SK-N-SH treated with all-trans-retinoic acid at 6 μM for 48 hours (cell line): ENCODE measurements around the gene CD59.
A peak's percentile ranks its signal among the peaks of the same experiment; 100 is the strongest.

Experiments
- ATAC-seq: fragments of 200-7000 bp; cut with Tn5 transposase; 3 replicates; pipeline ENCODE4 v1.9.1; 2020; ENCODE audit warnings: mild to moderate bottlenecking, moderate library complexity
- ARNTL ChIP-seq: fragments of 450-650 bp; formaldehyde crosslinking; IDR thresholded peaks from 2 replicates; pipeline ENCODE4 v1.5.0; 2020; ENCODE audit warnings: low read depth, mild to moderate bottlenecking, moderate library complexity, borderline replicate concordance
- BACH2 ChIP-seq: fragments of 250-450 bp; sonication (Bioruptor Pico); IDR thresholded peaks from 2 replicates; pipeline ENCODE4 v1.9.0; 2021; ENCODE audit warnings: mild to moderate bottlenecking, borderline replicate concordance
- CSDC2 ChIP-seq: fragments of 250-450 bp; sonication (Bioruptor Pico); IDR thresholded peaks from 2 replicates; pipeline ENCODE4 v1.5.0; 2020; ENCODE audit warnings: mild to moderate bottlenecking, moderate library complexity
- ESRRG ChIP-seq: fragments of 250-450 bp; sonication (Bioruptor Pico); IDR thresholded peaks from 2 replicates; pipeline ENCODE4 v1.6.1; 2021; ENCODE audit warnings: mild to moderate bottlenecking
- GLIS3 ChIP-seq: fragments of 250-450 bp; sonication (Bioruptor Pico); IDR thresholded peaks from 2 replicates; pipeline ENCODE4 v1.5.0; 2020; ENCODE audit warnings: mild to moderate bottlenecking, moderate library complexity
- ISL1 ChIP-seq: fragments of 250-450 bp; sonication (Bioruptor Pico); IDR thresholded peaks from 2 replicates; pipeline ENCODE4 v2.1.2; 2022; ENCODE audit warnings: mild to moderate bottlenecking, moderate library complexity
- OSR1 ChIP-seq: fragments of 250-450 bp; sonication (Bioruptor Pico); IDR thresholded peaks from 2 replicates; pipeline ENCODE4 v1.8.0; 2022; ENCODE audit warnings: moderate library complexity, mild to moderate bottlenecking, inconsistent platforms
- PPARA ChIP-seq: fragments of 250-450 bp; sonication (Bioruptor Pico); IDR thresholded peaks from 2 replicates; pipeline ENCODE4 v1.5.0; 2020; ENCODE audit warnings: mild to moderate bottlenecking, borderline replicate concordance
- RARB ChIP-seq: fragments of 250-450 bp; sonication (Bioruptor Pico); IDR thresholded peaks from 2 replicates; pipeline ENCODE4 v1.8.0; 2021; ENCODE audit warnings: mild to moderate bottlenecking, moderate library complexity
- SNAI2 ChIP-seq: fragments of 250-450 bp; sonication (Bioruptor Pico); IDR thresholded peaks from 2 replicates; pipeline ENCODE4 v1.5.0; 2020; ENCODE audit warnings: mild to moderate bottlenecking, moderate library complexity
- TCF4 ChIP-seq: fragments of 250-450 bp; sonication (Bioruptor Pico); IDR thresholded peaks from 2 replicates; pipeline ENCODE4 v1.8.0; 2021; ENCODE audit warnings: mild to moderate bottlenecking, moderate library complexity, borderline replicate concordance
- TOX ChIP-seq: fragments of 250-450 bp; sonication (Bioruptor Pico); IDR thresholded peaks from 2 replicates; pipeline ENCODE4 v1.8.0; 2021; ENCODE audit warnings: mild to moderate bottlenecking, moderate library complexity, borderline replicate concordance
- ZC3H10 ChIP-seq: fragments of 250-450 bp; sonication (Bioruptor Pico); IDR thresholded peaks from 2 replicates; pipeline ENCODE4 v1.5.1; 2021; ENCODE audit warnings: mild to moderate bottlenecking, moderate library complexity
- ZFP30 ChIP-seq: fragments of 450-650 bp; formaldehyde crosslinking; IDR thresholded peaks from 2 replicates; pipeline ENCODE4 v1.5.0; 2022; ENCODE audit warnings: mild to moderate bottlenecking, moderate library complexity
- ZNF565 ChIP-seq: fragments of 450-650 bp; formaldehyde crosslinking; conservative IDR thresholded peaks from 2 replicates; pipeline ENCODE4 v1.5.0; 2020; ENCODE audit warnings: low read depth, mild to moderate bottlenecking, moderate library complexity
- ZNF8 ChIP-seq: fragments of 450-650 bp; formaldehyde crosslinking; IDR thresholded peaks from 2 replicates; pipeline ENCODE4 v1.5.0; 2020; ENCODE audit warnings: mild to moderate bottlenecking, moderate library complexity
- TF ChIP-seq, protein P1 (sequence below): fragments of 250-450 bp; sonication (Bioruptor Pico); IDR thresholded peaks from 2 replicates; pipeline ENCODE4 v1.8.0; 2020; ENCODE audit warnings: mild to moderate bottlenecking, moderate library complexity, borderline replicate concordance
- TF ChIP-seq, protein P2 (sequence below): fragments of 250-450 bp; sonication (Bioruptor Pico); IDR thresholded peaks from 2 replicates; pipeline ENCODE4 v1.8.0; 2021; ENCODE audit warnings: low read depth, mild to moderate bottlenecking, moderate library complexity, borderline replicate concordance
- TF ChIP-seq, protein P3 (sequence below): fragments of 250-450 bp; sonication (Bioruptor Pico); IDR thresholded peaks from 2 replicates; pipeline ENCODE4 v1.5.1; 2020; ENCODE audit warnings: low read depth, mild to moderate bottlenecking, moderate library complexity

The CD59 gene, protein sequence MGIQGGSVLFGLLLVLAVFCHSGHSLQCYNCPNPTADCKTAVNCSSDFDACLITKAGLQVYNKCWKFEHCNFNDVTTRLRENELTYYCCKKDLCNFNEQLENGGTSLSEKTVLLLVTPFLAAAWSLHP

DNA sequence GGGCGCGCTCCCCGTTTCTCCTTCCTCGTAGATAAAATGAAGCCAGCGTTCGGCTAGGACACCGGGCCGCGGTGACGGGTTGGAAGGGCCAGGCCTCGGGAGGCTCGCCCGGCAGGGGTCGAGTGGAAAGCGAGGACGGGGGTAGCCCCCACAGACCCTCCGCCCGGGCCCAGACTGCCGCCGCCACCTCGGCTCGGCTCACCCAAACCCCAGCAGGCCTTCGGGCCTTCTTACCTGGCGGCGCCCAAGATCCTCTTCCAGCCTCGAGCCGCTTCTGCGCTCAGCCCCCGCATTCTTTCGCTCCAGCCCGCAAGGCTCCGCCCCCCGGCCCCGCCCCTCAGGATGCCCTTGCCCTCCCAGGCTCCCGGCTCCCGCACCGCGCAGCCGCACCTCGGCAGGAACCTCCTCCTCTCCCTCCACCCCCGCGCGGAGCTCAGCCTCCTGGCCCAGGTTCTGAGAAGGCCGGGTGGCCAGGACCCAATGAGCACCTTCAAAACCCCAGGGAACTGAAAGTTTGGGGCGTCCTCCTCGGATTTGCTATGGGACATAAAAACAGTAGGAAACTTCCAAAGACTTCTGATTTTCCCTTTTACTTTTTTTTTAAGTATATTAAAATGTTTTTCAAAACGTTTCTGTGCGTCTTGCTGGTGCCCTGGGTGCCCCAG is at the start of gene CD59:
CD59 (minus strand) TSS at position 276 of the 665 bp plus-strand sequence. CDS start 13,978 bp downstream, outside the sequence.
- peak; percentile 92 for ATAC-seq

DNA sequence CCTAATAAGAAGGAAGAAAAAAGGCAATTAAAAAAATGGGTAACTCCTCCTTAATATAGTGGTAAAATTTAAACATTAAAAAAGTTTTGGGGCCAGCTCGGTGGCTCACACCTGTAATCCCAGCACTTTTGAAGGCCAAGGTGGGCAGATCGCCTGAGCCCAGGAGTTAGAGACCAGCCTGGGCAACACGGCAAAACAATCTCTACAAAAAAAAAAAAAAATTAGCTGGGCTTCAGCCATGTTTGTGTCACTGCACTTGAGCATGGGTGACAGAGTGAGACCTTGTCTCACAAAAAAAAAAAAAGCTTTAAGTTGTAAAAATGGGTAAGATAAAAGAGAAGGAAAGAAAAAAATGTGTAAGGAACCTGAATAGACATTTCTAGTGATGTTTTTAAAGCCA is 49.4 kb upstream of the CD59 start:
- no peak for ATAC-seq
- TF ChIP-seq SNAI2 (no peak), ARNTL (CRISPR knock-in tag) (no peak), ESRRG (CRISPR knock-in tag) (no peak), TCF4 (no peak), CSDC2 (CRISPR knock-in tag) (no peak), ZC3H10 (CRISPR knock-in tag) (no peak), BACH2 (CRISPR knock-in tag) (no peak), ZNF565 (CRISPR knock-in tag) (no peak), PPARA (no peak), ZNF8 (CRISPR knock-in tag) (no peak)
- TF ChIP-seq, protein P1, sequence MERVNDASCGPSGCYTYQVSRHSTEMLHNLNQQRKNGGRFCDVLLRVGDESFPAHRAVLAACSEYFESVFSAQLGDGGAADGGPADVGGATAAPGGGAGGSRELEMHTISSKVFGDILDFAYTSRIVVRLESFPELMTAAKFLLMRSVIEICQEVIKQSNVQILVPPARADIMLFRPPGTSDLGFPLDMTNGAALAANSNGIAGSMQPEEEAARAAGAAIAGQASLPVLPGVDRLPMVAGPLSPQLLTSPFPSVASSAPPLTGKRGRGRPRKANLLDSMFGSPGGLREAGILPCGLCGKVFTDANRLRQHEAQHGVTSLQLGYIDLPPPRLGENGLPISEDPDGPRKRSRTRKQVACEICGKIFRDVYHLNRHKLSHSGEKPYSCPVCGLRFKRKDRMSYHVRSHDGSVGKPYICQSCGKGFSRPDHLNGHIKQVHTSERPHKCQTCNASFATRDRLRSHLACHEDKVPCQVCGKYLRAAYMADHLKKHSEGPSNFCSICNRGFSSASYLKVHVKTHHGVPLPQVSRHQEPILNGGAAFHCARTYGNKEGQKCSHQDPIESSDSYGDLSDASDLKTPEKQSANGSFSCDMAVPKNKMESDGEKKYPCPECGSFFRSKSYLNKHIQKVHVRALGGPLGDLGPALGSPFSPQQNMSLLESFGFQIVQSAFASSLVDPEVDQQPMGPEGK (CRISPR knock-in tag): no peak

More for the DNA sequence above, at the start of gene CD59:
- TF ChIP-seq ESRRG (CRISPR knock-in tag) (0 out of 2 replicates have a peak, but pooled peaks have one; percentile 32), RARB (no peak)
- TF ChIP-seq, all 23 proteins: peak for 1

DNA sequence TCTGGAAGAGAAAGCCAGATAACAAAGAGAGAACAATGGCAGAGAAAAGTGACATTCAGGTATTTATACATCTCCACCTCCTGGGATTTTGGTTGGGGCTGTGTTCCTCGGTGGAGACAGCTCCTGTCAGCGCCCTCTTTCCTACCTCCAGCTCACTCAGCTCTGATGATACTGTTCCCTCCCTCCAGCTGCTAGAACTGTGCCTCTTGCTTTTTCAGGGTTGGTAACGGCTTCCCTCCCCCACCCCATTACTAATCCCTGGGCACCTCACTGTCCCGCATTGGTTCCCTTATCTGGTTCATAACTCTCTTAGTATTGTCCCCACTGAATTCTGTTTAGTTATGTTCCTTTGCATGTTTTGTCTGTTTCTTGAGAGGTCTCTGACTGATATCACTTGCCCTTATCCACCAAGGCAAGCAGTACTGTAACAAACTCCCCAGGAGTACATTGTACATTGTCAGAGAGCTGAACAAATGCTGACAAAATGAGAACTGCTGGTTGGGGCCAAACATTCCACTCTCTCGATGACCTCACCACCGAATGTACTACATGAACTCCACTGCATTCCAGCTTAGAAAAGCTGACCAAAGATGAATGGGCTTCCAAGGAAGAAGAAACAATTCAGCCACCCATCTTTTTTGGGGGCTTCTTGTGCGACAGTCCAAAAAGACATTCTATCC is 43.8 kb upstream of the CD59 start:
- TF ChIP-seq, protein P2, sequence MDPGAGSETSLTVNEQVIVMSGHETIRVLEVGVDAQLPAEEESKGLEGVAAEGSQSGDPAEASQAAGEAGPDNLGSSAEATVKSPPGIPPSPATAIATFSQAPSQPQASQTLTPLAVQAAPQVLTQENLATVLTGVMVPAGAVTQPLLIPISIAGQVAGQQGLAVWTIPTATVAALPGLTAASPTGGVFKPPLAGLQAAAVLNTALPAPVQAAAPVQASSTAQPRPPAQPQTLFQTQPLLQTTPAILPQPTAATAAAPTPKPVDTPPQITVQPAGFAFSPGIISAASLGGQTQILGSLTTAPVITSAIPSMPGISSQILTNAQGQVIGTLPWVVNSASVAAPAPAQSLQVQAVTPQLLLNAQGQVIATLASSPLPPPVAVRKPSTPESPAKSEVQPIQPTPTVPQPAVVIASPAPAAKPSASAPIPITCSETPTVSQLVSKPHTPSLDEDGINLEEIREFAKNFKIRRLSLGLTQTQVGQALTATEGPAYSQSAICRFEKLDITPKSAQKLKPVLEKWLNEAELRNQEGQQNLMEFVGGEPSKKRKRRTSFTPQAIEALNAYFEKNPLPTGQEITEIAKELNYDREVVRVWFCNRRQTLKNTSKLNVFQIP: no peak
- ATAC-seq: peak; percentile 77

DNA sequence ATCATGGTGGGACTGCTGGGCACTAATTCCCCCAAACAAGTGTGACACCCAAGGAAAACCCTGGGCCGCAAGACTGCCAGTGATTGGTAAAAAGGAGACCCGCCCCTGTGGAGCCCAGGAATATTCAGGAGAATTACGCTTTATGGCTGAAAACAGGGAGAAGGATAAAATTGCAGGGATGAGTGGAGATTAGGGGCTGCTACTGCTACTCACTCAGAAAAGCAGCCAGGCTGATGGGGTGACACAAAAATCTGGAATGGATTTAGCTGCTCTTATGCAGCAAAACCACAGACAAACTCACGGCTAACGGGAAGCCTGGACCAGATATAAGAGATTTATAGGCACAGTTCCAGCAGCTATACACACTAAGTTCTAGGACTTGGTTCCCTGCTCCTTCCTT is 42.5 kb upstream of the CD59 start:
- peak; percentile 66 for ATAC-seq
- TF ChIP-seq, protein P3, sequence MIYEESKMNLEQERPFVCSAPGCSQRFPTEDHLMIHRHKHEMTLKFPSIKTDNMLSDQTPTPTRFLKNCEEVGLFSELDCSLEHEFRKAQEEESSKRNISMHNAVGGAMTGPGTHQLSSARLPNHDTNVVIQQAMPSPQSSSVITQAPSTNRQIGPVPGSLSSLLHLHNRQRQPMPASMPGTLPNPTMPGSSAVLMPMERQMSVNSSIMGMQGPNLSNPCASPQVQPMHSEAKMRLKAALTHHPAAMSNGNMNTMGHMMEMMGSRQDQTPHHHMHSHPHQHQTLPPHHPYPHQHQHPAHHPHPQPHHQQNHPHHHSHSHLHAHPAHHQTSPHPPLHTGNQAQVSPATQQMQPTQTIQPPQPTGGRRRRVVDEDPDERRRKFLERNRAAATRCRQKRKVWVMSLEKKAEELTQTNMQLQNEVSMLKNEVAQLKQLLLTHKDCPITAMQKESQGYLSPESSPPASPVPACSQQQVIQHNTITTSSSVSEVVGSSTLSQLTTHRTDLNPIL (CRISPR knock-in tag): no peak
- TF ChIP-seq, protein P2: no peak
- TF ChIP-seq SNAI2 (no peak), PPARA (no peak), GLIS3 (CRISPR knock-in tag) (no peak), ESRRG (CRISPR knock-in tag) (no peak), OSR1 (CRISPR knock-in tag) (no peak), ZNF565 (CRISPR knock-in tag) (no peak), TOX (CRISPR knock-in tag) (no peak), RARB (no peak), CSDC2 (CRISPR knock-in tag) (no peak), ZC3H10 (CRISPR knock-in tag) (no peak), ZNF8 (CRISPR knock-in tag) (no peak), ZFP30 (CRISPR knock-in tag) (no peak), ISL1 (CRISPR knock-in tag) (no peak)
- TF ChIP-seq, protein P1 (CRISPR knock-in tag): no peak
